K562 (cell line): Measurements from ENCODE around the gene BCL7B. TPM values are rescaled to one million over a fixed set of nuclear protein-coding genes. Genes with fewer than 3 reads are reported as not detected.

Source experiments
- ATAC-seq: fragments of 200-7000 bp; cut with Tn5 transposase; 3 replicates; pipeline ENCODE4 v1.9.1; 2020; ENCODE audit warnings: moderate library complexity
- BruUV-seq: library from RNA; stranded (reverse); fragments of 400-500 nt; replicated peaks from 2 replicates; lab custom pipeline; 2021; lab: Mats Ljungman, UMichigan
- CTCF ChIA-PET: fragments of 300-600 bp; formaldehyde crosslinking; extraction: SDS; loops from one replicate; lab custom pipeline; 2021; ENCODE audit warnings: low intra/inter-chr PET ratio; lab: Yijun Ruan, JAX
- POLR2A ChIA-PET: fragments of 300-600, 350-650 bp; sonication (Branson Sonifier 250); formaldehyde crosslinking; extraction: SDS; loops from one replicate; lab custom pipeline; 2021; ENCODE audit warnings: antibody characterized with exemption, inconsistent platforms; lab: Yijun Ruan, JAX
- DNase-seq, 4 experiments: peaks; one replicate each; pipeline versions ENCODE4 v3.0.0 to v3.0.0-alpha.2; 2011 to 2018; ENCODE audit warnings: low spot score in 3 of 4, mixed read lengths in 3 of 4; ENCODE audit errors: extremely low read depth in 1 of 4
- FAIRE-seq: peaks from 2 replicates; lab custom pipeline; 2011; peaks lifted over from hg19 to GRCh38; lab: Jason Lieb, UNC
- H2AFZ ChIP-seq: 2 replicates; pipeline ENCODE4 v1.6.0; 2011; ENCODE audit warnings: low read depth, low read length, control low read depth, inconsistent platforms
- H3K27ac ChIP-seq: fragments of 200-600 bp; 3 replicates; pipeline ENCODE4 v1.8.0; 2011; ENCODE audit warnings: low read depth, mild to moderate bottlenecking, control low read depth, inconsistent platforms, low read length, moderate library complexity, mixed read lengths; ENCODE audit errors: extremely low read depth
- H3K27me3 ChIP-seq, 2 experiments: fragments of 300-600 bp in 1 of 2; 2 replicates in 1 of 2; 3 replicates in 1 of 2; pipeline versions ENCODE4 v1.6.0 to v1.8.0; 2011; ENCODE audit warnings: inconsistent platforms in 2 of 2, low read length in 2 of 2, mild to moderate bottlenecking in 1 of 2, mixed read lengths in 1 of 2, moderate library complexity in 1 of 2; ENCODE audit not compliant: control insufficient read depth in 2 of 2, insufficient read depth in 2 of 2
- H3K36me3 ChIP-seq: fragments of 300-600 bp; 3 replicates; pipeline ENCODE4 v1.8.0; 2011; ENCODE audit warnings: mild to moderate bottlenecking, low read length, inconsistent platforms; ENCODE audit not compliant: control insufficient read depth, insufficient read depth
- H3K4me1 ChIP-seq, 2 experiments: fragments of 200-600 bp in 1 of 2; replicated peaks in 1 of 2; 2 replicates in 1 of 2; 3 replicates in 1 of 2; pipeline versions ENCODE4 v1.5.1 to v1.8.0; 2011; ENCODE audit warnings: inconsistent platforms in 2 of 2, low read length in 2 of 2, mild to moderate bottlenecking in 1 of 2, mixed read lengths in 1 of 2, moderate library complexity in 1 of 2; ENCODE audit not compliant: control insufficient read depth in 2 of 2, insufficient read depth in 2 of 2
- H3K4me2 ChIP-seq: 2 replicates; pipeline ENCODE4 v1.6.1; 2011; ENCODE audit warnings: low read length, control low read depth, inconsistent platforms, mixed read lengths; ENCODE audit not compliant: insufficient read depth
- H3K4me3 ChIP-seq: fragments of 200-600 bp; sonication (generic), shearing (Covaris generic); 2 replicates; pipeline ENCODE4 v1.5.1; 2016; ENCODE audit warnings: control low read depth, inconsistent platforms
- H3K79me2 ChIP-seq: fragments of 200-600 bp; 3 replicates; pipeline ENCODE4 v1.8.0; 2011; ENCODE audit warnings: low read length, inconsistent platforms; ENCODE audit not compliant: control insufficient read depth, insufficient read depth
- H3K9ac ChIP-seq, 2 experiments: 2 replicates each; pipeline versions ENCODE4 v1.6.0 to v1.6.1; 2011; ENCODE audit warnings: low read depth in 2 of 2, low read length in 2 of 2, control low read depth in 1 of 2, inconsistent platforms in 1 of 2, mild to moderate bottlenecking in 1 of 2, mixed read lengths in 1 of 2; ENCODE audit not compliant: insufficient read depth in 1 of 2
- H3K9me1 ChIP-seq: one replicate; pipeline ENCODE4 v1.6.0; 2011; ENCODE audit warnings: inconsistent platforms, mild to moderate bottlenecking, low read length, moderate library complexity; ENCODE audit not compliant: control insufficient read depth, insufficient read depth
- H3K9me3 ChIP-seq: replicated peaks from 2 replicates; pipeline ENCODE4 v1.5.1; 2011; ENCODE audit warnings: low read depth, low read length, inconsistent platforms; ENCODE audit not compliant: control insufficient read depth, insufficient read depth
- H4K20me1 ChIP-seq: replicated peaks from 2 replicates; pipeline ENCODE4 v1.6.1; 2011; ENCODE audit warnings: low read length, inconsistent platforms, mixed read lengths; ENCODE audit not compliant: control insufficient read depth, insufficient read depth
- BRD4 ChIP-seq: fragments of 200-600 bp; sonication (generic); IDR thresholded peaks from 2 replicates; pipeline ENCODE4 v1.6.1; 2017; ENCODE audit warnings: inconsistent platforms
- HNRNPL ChIP-seq: fragments of 200-400 bp; formaldehyde crosslinking; IDR thresholded peaks from 2 replicates; pipeline ENCODE4 v1.6.1; 2017; ENCODE audit warnings: low read depth, mild to moderate bottlenecking, low read length
- KDM4B ChIP-seq, 2 experiments: fragments of 450-650 bp in 1 of 2; sonication (generic) in 1 of 2; IDR thresholded peaks; 2 replicates each; pipeline ENCODE4 v1.6.1; 2016 to 2017; ENCODE audit warnings: borderline replicate concordance in 2 of 2, antibody characterized with exemption in 1 of 2, low read depth in 1 of 2, mild to moderate bottlenecking in 1 of 2
- MCM2 ChIP-seq: fragments of 450-650 bp; IDR thresholded peaks from 2 replicates; pipeline ENCODE4 v1.6.1; 2017; ENCODE audit warnings: low read depth, mild to moderate bottlenecking
- PBX2 ChIP-seq, 2 experiments: IDR thresholded peaks in 1 of 2; conservative IDR thresholded peaks in 1 of 2; 2 replicates each; pipeline ENCODE4 v1.6.1; 2016; ENCODE audit warnings: low read depth in 2 of 2, mild to moderate bottlenecking in 1 of 2, missing compliant biosample characterization in 1 of 2, missing genetic modification characterization in 1 of 2, moderate library complexity in 1 of 2
- RBM14 ChIP-seq: fragments of 200-400 bp; formaldehyde crosslinking; IDR thresholded peaks from 2 replicates; pipeline ENCODE4 v1.6.1; 2018; ENCODE audit warnings: low read depth, mild to moderate bottlenecking, low read length, moderate library complexity, borderline replicate concordance; ENCODE audit not compliant: insufficient read depth
- STAT5A ChIP-seq: IDR thresholded peaks from 2 replicates; pipeline ENCODE4 v1.6.1; 2012; ENCODE audit warnings: low read length, inconsistent platforms, borderline replicate concordance
- SUPT5H ChIP-seq: fragments of 450-650 bp; IDR thresholded peaks from 2 replicates; pipeline ENCODE4 v1.6.1; 2016
- ZFP1 ChIP-seq: fragments of 450-650 bp; formaldehyde crosslinking; IDR thresholded peaks from 2 replicates; pipeline ENCODE4 v1.4.0; 2020; ENCODE audit warnings: mild to moderate bottlenecking, mixed read lengths
- ZMIZ1 ChIP-seq, 2 experiments: fragments of 150-350 bp in 1 of 2; IDR thresholded peaks; 2 replicates each; pipeline ENCODE4 v1.6.1; 2012 to 2016; ENCODE audit warnings: low read depth in 2 of 2, low read length in 2 of 2, mild to moderate bottlenecking in 1 of 2, moderate library complexity in 1 of 2
- ZNF143 ChIP-seq: sonication (generic); formaldehyde crosslinking; IDR thresholded peaks from 2 replicates; pipeline ENCODE4 v1.9.0; 2022; ENCODE audit warnings: mild to moderate bottlenecking, missing genetic modification reagents
- ZNF165 ChIP-seq: fragments of 250-450 bp; sonication (Bioruptor Pico); IDR thresholded peaks from 2 replicates; pipeline ENCODE4 v1.4.0; 2020; ENCODE audit warnings: borderline replicate concordance
- WGBS: fragments of 100-300 bp; shearing (Covaris generic); methylation state at CpG from one replicate; pipeline ENCODE4 v1.1.6; 2016; ENCODE audit warnings: low coverage, mixed read lengths; ENCODE audit not compliant: insufficient coverage; ENCODE audit errors: missing lambda C conversion rate; 5-methylcytosine and 5-hydroxymethylcytosine counted together
- in situ Hi-C: fragments of 300-500 bp; cut with MboI; formaldehyde crosslinking; loops from 4 replicates; pipeline ENCODE4 v1.15.0; 2018; ENCODE audit warnings: inconsistent platforms, mixed read lengths
- intact Hi-C: fragments of 100-400 bp; cut with micrococcal nuclease; formaldehyde crosslinking; loops from 2 replicates; pipeline ENCODE4 v1.14.2; 2022
- polyA plus RNA-seq, 8 experiments: library from polyadenylated mRNA; depleted of rRNA in 4 of 8; stranded (reverse) in 5 of 8; unstranded in 3 of 8; fragments of >200 nt; fragmentation: Nextera tagmentation in 2 of 8; fragmentation: Illumina TruSeq in 1 of 8; extraction: Ambion mirVana in 2 of 8; extraction: Trizol in 1 of 8; gene quantifications; 2 replicates each; pipeline versions ENCODE4 v1.2.1 to v1.2.3, GENCODE V29; 2011 to 2014; ENCODE audit warnings: inconsistent platforms in 1 of 8, missing spikeins in 1 of 8
- total RNA-seq, 7 experiments: library from RNA; depleted of rRNA in 6 of 7; stranded (reverse); fragments of >200 nt in 6 of 7; fragmentation: Illumina TruSeq in 2 of 7; extraction: Trizol in 2 of 7; gene quantifications; 2 replicates each; pipeline versions ENCODE4 v1.2.1 to v1.2.3, GENCODE V29; 2011 to 2021; ENCODE audit warnings: low replicate concordance in 1 of 7

Gene BCL7B
- total and polyA plus RNA-seq, 9 of the 15 experiments (the other 6 are each of a cell fraction or from before 2014, with no cell fraction given): 10.0 to 73.2 (median 32.9) TPM

- ChIA-PET CTCF (interaction anchor here (0.5 kb wide), 1 partner anchor 843 kb away, joined by 3 read pairs; no protein-coding TSS in a partner anchor), POLR2A (interaction anchor here (0.7 to 2.1 kb wide), 6 partner anchors 9 to 36 kb away, joined by 3 to 8 read pairs (median 4); partner anchors contain the start of genes BAZ1B and TBL2)
- Histone ChIP-seq H3K36me3 (peaks cover 83% of the 10 kb centered on the region; the same call in 2 of the 3 replicates), H4K20me1 (peaks cover 3% of the 10 kb centered on the region; the same call in 1 of the 2 replicates), H2AFZ (no peak overlapping the region), H3K27ac (no peak overlapping the region), H3K4me1 (peaks cover 0 to 4% of the 10 kb centered on the region in 2 experiments; a peak in 1 of 5 replicates), H3K4me3 (no peak overlapping the region), H3K4me2 (no peak overlapping the region), H3K9ac (peak overlapping the region in 1 of 2 experiments; percentile 72; a peak in 2 of 4 replicates), H3K79me2 (peaks cover 25% of the 10 kb centered on the region), H3K9me1 (no peaks in the 10 kb centered on the region), H3K9me3 (no peaks in the 10 kb centered on the region), H3K27me3 (no peaks in the 10 kb centered on the region)
- ATAC-seq (no peak), DNase-seq (peak in 1 of 4 experiments; percentile 21), FAIRE-seq (no peak)
- intact Hi-C loops: no loop called here
- WGBS: 95% methylated on average over 10 of the region's 10 CpGs
- in situ Hi-C loops: no loop called here
- no peak for TF ChIP-seq PBX2 (CRISPR knock-in tag; IDR thresholded peaks at IDR 0.05; ENCODE audit: low read depth)
- no peak for TF ChIP-seq PBX2 (tag; conservative IDR thresholded peaks at IDR 0.05; ENCODE audit: low read depth)
- TF ChIP-seq SUPT5H: no peak
- TF ChIP-seq MCM2: no peak
- no peak for TF ChIP-seq RBM14
- no peak for TF ChIP-seq STAT5A
- no peak for TF ChIP-seq BRD4
- TF ChIP-seq KDM4B (IDR thresholded peaks at IDR 0.05; ENCODE audit: borderline replicate concordance in 2 of 2, low read depth in 1 of 2): no peak
- TF ChIP-seq ZMIZ1 (IDR thresholded peaks at IDR 0.05; ENCODE audit: low read depth in 2 of 2, low read length in 2 of 2): no peak
- TF ChIP-seq HNRNPL: no peak
- no peak for TF ChIP-seq ZFP1 (CRISPR knock-in tag)
- TF ChIP-seq ZNF165 (CRISPR knock-in tag): no peak
- TF ChIP-seq ZNF143 (CRISPR knock-in tag): no peak
- BruUV-seq: no TSS peak
Measured at GRCh38 chr7:73541722-73542121, 15.8 kb downstream of the BCL7B start.
